Tibial artery (tissue), 4 donors: Measurements from ENCODE around the gene VEPH1.

ENCODE experiments used
- DNase-seq, 2 donors: peaks; one replicate each; pipeline ENCODE4 v3.0.0-alpha.2; 2019
- H3K27ac ChIP-seq, 2 donors: fragments of 200-600 bp; sonication (generic) in 1 of 2; 1 replicate in 1 of 2; 2 replicates in 1 of 2; pipeline ENCODE4 v1.5.1; 2018 to 2019; ENCODE audit warnings: mild to moderate bottlenecking in 1 of 2
- H3K27me3 ChIP-seq, 2 donors: fragments of 200-600 bp; sonication (generic) in 1 of 2; one replicate each; pipeline versions ENCODE4 v1.5.1 to v1.6.0; 2016 to 2019
- H3K36me3 ChIP-seq, 3 donors: fragments of 200-600 bp; sonication (generic) in 2 of 3; one replicate each; pipeline ENCODE4 v1.5.1; 2016 to 2019; ENCODE audit warnings: mild to moderate bottlenecking in 2 of 3
- H3K4me1 ChIP-seq, 4 donors: fragments of 200-600 bp; sonication (generic) in 2 of 4; 1 replicate in 3 of 4; 2 replicates in 1 of 4; pipeline ENCODE4 v1.5.1; 2016 to 2019
- H3K4me3 ChIP-seq, 2 donors: fragments of 200-600 bp; sonication (generic) in 1 of 2; 1 replicate in 1 of 2; 2 replicates in 1 of 2; pipeline ENCODE4 v1.5.1; 2018 to 2019; ENCODE audit warnings: mild to moderate bottlenecking in 2 of 2
- H3K9me3 ChIP-seq, 3 donors: fragments of 200-600 bp; sonication (generic) in 1 of 3; one replicate each; pipeline ENCODE4 v1.5.1; 2016 to 2019
- intact Hi-C: fragments of 100-400 bp; cut with DNase I; formaldehyde crosslinking; loops from one replicate; pipeline ENCODE4 v1.15.0; 2023; ENCODE audit warnings: low total_unique reads
- TF ChIP-seq, protein P1 (sequence below), 2 experiments: fragments of 200-600 bp in 1 of 2; fragments of 450-650 bp in 1 of 2; IDR thresholded peaks; one replicate each; pipeline ENCODE4 v1.5.1; 2017 to 2019; ENCODE audit warnings: antibody characterized with exemption in 2 of 2, mild to moderate bottlenecking in 1 of 2, moderate library complexity in 1 of 2

VEPH1 gene

DNA sequence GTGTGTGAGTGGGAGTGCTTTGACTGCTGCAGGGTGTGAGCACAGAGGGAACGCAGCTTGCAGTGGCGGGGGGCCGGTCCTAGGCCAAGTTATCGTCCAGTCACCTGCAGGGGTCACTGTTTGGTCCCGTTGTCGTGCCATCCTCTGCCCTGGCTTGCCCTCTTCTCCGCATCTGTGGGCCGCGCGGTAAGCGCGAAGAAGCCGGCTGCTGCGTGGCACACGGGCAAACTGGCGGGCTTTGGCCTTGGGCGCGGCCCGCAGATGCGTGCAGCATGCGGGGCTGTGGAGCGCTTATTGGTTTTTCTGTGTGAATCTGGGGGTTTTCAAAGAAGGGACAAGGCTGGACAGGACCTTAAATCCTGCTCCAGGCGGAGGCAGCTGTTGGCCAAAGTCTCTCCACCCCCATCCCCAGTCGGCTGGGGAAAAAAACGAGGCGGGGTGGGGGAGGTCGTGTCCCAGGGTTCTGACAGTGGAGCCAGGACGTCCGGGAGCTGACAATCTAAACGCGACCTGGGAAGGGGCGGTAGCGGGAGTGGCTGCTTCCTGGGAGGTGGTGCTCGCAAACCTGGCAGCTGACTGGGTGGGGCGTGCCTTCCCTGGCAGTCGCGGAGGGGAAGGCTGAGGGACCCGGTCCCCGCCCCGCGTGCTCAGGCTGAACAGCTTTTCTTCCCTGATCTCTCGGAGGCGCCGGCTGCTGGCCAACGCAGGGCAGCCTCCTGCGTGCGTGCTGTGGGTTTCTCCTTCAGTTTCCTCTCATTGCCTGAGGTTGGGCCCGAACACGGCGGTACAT, 39.7 kb upstream of the VEPH1 start:
- H3K36me3 ChIP-seq: no peaks in the 10 kb centered on the region
- intact Hi-C loops: no loop called here
- DNase-seq: peak; percentile 75 to 82
- H3K4me1 ChIP-seq: peaks cover 0 to 12% (median 6%) of the 10 kb centered on the region in 4 donors
- H3K27ac ChIP-seq: peak overlapping the region; percentile 3 to 15
- peaks cover 0 to 6% (median 5%) of the 10 kb centered on the region in 3 donors for H3K9me3 ChIP-seq
- no peaks in the 10 kb centered on the region for H3K27me3 ChIP-seq
- TF ChIP-seq, protein P1, sequence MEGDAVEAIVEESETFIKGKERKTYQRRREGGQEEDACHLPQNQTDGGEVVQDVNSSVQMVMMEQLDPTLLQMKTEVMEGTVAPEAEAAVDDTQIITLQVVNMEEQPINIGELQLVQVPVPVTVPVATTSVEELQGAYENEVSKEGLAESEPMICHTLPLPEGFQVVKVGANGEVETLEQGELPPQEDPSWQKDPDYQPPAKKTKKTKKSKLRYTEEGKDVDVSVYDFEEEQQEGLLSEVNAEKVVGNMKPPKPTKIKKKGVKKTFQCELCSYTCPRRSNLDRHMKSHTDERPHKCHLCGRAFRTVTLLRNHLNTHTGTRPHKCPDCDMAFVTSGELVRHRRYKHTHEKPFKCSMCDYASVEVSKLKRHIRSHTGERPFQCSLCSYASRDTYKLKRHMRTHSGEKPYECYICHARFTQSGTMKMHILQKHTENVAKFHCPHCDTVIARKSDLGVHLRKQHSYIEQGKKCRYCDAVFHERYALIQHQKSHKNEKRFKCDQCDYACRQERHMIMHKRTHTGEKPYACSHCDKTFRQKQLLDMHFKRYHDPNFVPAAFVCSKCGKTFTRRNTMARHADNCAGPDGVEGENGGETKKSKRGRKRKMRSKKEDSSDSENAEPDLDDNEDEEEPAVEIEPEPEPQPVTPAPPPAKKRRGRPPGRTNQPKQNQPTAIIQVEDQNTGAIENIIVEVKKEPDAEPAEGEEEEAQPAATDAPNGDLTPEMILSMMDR (IDR thresholded peaks at IDR 0.05): peak in 1 of 2 experiments; percentile 8
- peak overlapping the region; percentile 46 to 52 for H3K4me3 ChIP-seq

GRCh38 chr3:157541506-157542236, 38.5 kb upstream of the VEPH1 start:
- Histone ChIP-seq H3K4me3 (no peak overlapping the region), H3K36me3 (no peaks in the 10 kb centered on the region), H3K27me3 (no peaks in the 10 kb centered on the region), H3K27ac (no peak overlapping the region), H3K9me3 (peaks cover 0 to 6% (median 5%) of the 10 kb centered on the region in 3 donors), H3K4me1 (peaks cover 0 to 12% (median 6%) of the 10 kb centered on the region in 4 donors)
- no peak for DNase-seq
- TF ChIP-seq, protein P1 (IDR thresholded peaks at IDR 0.05): no peak
- intact Hi-C loops: no loop called here

DNA sequence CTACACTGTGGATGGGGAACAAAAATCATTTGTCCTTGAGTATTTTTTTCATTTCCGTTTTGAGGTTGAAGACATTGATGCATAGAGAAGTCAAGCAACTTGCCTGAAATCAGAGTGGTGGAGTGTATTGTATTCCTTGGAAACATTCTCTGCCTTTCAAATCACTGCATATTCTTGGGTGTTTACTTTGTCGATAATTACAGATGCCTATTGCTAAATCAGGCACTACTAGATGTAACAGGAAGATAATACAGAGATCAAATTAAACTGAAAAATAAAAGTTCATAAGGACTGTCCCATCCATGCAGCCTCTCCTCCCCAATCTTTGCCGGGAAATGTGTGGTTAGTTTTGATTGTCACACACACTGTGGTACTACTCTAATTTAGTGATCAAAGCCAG, 37.4 kb upstream of the VEPH1 start:
- intact Hi-C loops: no loop called here
- H3K27me3 ChIP-seq: no peaks in the 10 kb centered on the region
- peaks cover 0 to 12% (median 6%) of the 10 kb centered on the region in 4 donors for H3K4me1 ChIP-seq

DNA sequence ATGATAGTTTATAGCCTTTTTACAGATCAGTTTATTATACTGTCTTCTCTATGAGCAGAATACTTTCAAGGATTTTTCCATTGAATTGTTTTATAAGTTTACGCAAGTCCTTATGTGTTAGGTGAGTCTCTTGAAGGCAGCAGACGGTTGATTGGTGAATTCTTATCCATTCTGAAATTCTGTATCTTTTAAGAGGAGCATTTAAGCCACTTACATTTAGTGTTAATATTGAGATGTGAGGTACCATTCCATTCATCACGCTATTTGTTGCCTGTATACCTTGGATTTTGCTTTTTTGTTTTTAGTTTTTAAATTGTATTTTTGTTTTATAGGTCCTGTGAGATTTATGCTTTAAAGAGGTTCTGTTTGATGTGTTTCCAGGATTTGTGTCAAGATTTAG, 32.5 kb upstream of the VEPH1 start:
- no peaks in the 10 kb centered on the region for H3K36me3 ChIP-seq
- no peak overlapping the region for H3K27ac ChIP-seq
- peaks cover 0 to 11% (median 0%) of the 10 kb centered on the region in 4 donors for H3K4me1 ChIP-seq
- no peak for DNase-seq
- H3K27me3 ChIP-seq: no peaks in the 10 kb centered on the region
- TF ChIP-seq, protein P1 (IDR thresholded peaks at IDR 0.05): no peak
- intact Hi-C loops: no loop called here
- no peak overlapping the region for H3K4me3 ChIP-seq
- no peaks in the 10 kb centered on the region for H3K9me3 ChIP-seq

More for the DNA sequence above, 37.4 kb upstream of the VEPH1 start:
- DNase-seq: no peak
- H3K27ac ChIP-seq: no peak overlapping the region
- no peaks in the 10 kb centered on the region for H3K36me3 ChIP-seq
- H3K4me3 ChIP-seq: no peak overlapping the region
- H3K9me3 ChIP-seq: peaks cover 0 to 6% (median 5%) of the 10 kb centered on the region in 3 donors
- TF ChIP-seq, protein P1 (IDR thresholded peaks at IDR 0.05): no peak

GRCh38 chr3:157534725-157535161, 31.5 kb upstream of the VEPH1 start:
- intact Hi-C loops: no loop called here
- DNase-seq: no peak

More at GRCh38 chr3:157534725-157535161, 31.5 kb upstream of the VEPH1 start:
- Histone ChIP-seq H3K9me3 (no peaks in the 10 kb centered on the region), H3K36me3 (no peaks in the 10 kb centered on the region), H3K27ac (no peak overlapping the region), H3K4me1 (peaks cover 0 to 11% (median 0%) of the 10 kb centered on the region in 4 donors), H3K4me3 (no peak overlapping the region), H3K27me3 (no peaks in the 10 kb centered on the region)
- TF ChIP-seq, protein P1 (IDR thresholded peaks at IDR 0.05): no peak
